ENCODE data around the gene SLC25A18. TPM values are rescaled to one million over a fixed set of nuclear protein-coding genes. Genes with fewer than 3 reads are reported as not detected.
"Not testable (repeated sequence)": the region's sequence is repeated elsewhere in the genome, so short reads cannot be mapped to it uniquely, and the experiment has no call there.

SLC25A18 gene
- total and polyA plus RNA-seq, 2 donors, result 0.09 to 1.8 TPM

GRCh38 chr22:17563936-17564391, 666 bp downstream of the SLC25A18 start:
- DNase-seq (ENCODE audit: low read depth in 6 of 9, low spot score in 9 of 9), result no peak
- Histone ChIP-seq H3K4me1 (ENCODE audit: control insufficient read depth in 2 of 2, insufficient read depth in 2 of 2, low read length in 2 of 2) (no peaks in the 10 kb centered on the region), H3K9me3 (ENCODE audit: control insufficient read depth in 2 of 2, insufficient read depth in 1 of 2, low read length in 1 of 2) (no peaks in the 10 kb centered on the region), H3K4me3 (ENCODE audit: low read length in 2 of 2) (no peak overlapping the region), H3K36me3 (ENCODE audit: control insufficient read depth in 2 of 2, insufficient read depth in 2 of 2, low read length in 1 of 2) (no peaks in the 10 kb centered on the region), H3K27me3 (ENCODE audit: control insufficient read depth in 2 of 2, insufficient read depth in 1 of 2, low read length in 1 of 2) (no peaks in the 10 kb centered on the region), H3K27ac (ENCODE audit: low read depth in 1 of 2, low read length in 1 of 2) (no peak overlapping the region)
- WGBS, result 97% methylated on average over 11 of the region's 11 CpGs

DNA sequence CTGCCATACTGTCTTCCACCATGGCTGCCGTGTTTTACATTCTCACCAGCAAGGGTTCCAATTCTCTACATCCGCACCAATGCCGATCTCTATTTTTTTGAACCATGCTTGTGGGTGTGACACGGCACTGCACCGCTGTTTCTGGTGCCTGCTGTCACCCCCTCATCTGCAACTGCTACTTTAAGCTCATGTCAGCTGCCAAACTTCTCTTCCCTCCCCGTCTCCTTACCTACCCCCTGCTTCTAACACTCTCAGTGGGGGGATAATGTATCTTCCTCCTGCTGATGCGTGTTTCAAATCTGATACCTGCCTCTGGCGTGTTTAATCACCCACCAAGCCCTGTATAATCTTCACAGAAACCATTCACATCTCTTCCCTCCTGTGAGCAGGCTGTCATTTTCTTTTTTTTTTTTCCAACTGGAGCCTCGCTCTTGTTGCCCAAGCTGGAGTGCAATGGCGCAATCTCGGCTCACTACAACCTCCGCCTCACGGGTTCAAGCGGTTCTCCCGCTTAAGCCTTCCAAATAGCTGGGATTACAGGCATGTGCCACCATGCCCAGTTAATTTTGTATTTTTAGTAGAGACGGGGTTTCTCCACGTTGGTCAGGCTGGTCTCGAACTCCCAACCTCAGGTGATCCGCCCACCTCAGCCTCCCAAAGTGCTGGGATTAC, 2.9 kb downstream of the SLC25A18 start:
- H3K4me1 ChIP-seq (ENCODE audit: control insufficient read depth in 2 of 2, insufficient read depth in 2 of 2, low read length in 2 of 2); H3K4me3 ChIP-seq (ENCODE audit: low read length in 2 of 2); H3K27ac ChIP-seq (ENCODE audit: low read depth in 1 of 2, low read length in 1 of 2); H3K9me3 ChIP-seq (ENCODE audit: control insufficient read depth in 2 of 2, insufficient read depth in 1 of 2, low read length in 1 of 2); H3K36me3 ChIP-seq (ENCODE audit: control insufficient read depth in 2 of 2, insufficient read depth in 2 of 2, low read length in 1 of 2); DNase-seq (ENCODE audit: low read depth in 6 of 9, low spot score in 9 of 9); H3K27me3 ChIP-seq (ENCODE audit: control insufficient read depth in 2 of 2, insufficient read depth in 1 of 2, low read length in 1 of 2): not testable (repeated sequence)
- 95% methylated on average over 19 of the region's 19 CpGs for WGBS

DNA sequence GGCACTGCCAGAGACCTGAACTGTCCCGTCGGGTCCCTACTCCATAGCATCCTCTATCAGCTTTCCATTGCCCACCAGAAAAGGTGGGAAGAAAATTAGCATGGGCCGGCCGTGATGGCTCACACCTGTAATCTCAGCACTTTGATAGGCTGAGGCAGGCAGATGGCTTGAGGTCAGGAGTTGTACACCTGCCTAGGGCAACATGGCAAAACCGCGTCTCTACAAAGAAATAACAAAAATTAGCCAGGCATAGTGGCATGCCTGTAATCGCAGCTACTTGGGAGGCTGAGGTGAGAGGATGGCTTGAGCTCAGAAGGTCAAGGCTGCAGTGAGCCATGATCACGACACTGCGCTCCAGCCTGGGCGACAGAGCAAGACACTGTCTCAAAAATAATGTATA, 3.5 kb downstream of the SLC25A18 start:
- Histone ChIP-seq H3K36me3 (ENCODE audit: control insufficient read depth in 2 of 2, insufficient read depth in 2 of 2, low read length in 1 of 2) (no peaks in the 10 kb centered on the region), H3K9me3 (ENCODE audit: control insufficient read depth in 2 of 2, insufficient read depth in 1 of 2, low read length in 1 of 2) (no peaks in the 10 kb centered on the region), H3K27me3 (ENCODE audit: control insufficient read depth in 2 of 2, insufficient read depth in 1 of 2, low read length in 1 of 2) (peaks cover 0 to 2% of the 10 kb centered on the region in 2 donors), H3K27ac (ENCODE audit: low read depth in 1 of 2, low read length in 1 of 2) (no peak overlapping the region), H3K4me3 (ENCODE audit: low read length in 2 of 2) (no peak overlapping the region), H3K4me1 (ENCODE audit: control insufficient read depth in 2 of 2, insufficient read depth in 2 of 2, low read length in 2 of 2) (no peaks in the 10 kb centered on the region)
- DNase-seq (ENCODE audit: low read depth in 6 of 9, low spot score in 9 of 9), result no peak
- WGBS, result 99% methylated on average over 10 of the region's 10 CpGs

DNA sequence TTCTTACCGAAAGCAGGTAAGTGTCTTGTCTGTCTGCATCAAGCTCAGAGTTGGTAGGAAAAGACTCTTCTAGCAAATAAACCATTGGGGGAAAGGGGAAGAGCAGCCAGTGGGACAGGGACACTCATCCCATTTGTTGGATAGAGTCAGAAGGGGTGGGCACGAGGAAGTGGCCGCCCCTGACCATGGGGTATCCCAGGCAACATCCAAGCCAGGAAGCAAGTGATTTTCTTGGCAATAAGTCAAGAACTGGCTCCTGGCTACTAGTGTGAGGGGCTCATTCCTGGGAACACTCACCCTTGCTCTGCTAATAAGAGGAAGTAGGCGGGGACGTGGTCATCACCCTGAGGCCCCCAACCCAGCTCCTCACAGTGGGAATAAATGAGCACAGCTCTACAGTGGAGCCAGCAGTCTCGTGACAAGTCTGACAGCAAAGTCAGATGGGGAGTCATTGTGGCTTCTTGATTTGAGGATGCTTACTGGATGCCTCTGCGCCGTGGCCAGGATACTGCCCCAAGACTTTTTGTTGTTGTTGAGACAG, 6.7 kb downstream of the SLC25A18 start:
- Histone ChIP-seq H3K27ac (ENCODE audit: low read depth in 1 of 2, low read length in 1 of 2) (no peak overlapping the region), H3K4me3 (ENCODE audit: low read length in 2 of 2) (no peak overlapping the region), H3K36me3 (ENCODE audit: control insufficient read depth in 2 of 2, insufficient read depth in 2 of 2, low read length in 1 of 2) (no peaks in the 10 kb centered on the region), H3K27me3 (ENCODE audit: control insufficient read depth in 2 of 2, insufficient read depth in 1 of 2, low read length in 1 of 2) (peaks cover 0 to 2% of the 10 kb centered on the region in 2 donors), H3K9me3 (ENCODE audit: control insufficient read depth in 2 of 2, insufficient read depth in 1 of 2, low read length in 1 of 2) (no peaks in the 10 kb centered on the region), H3K4me1 (ENCODE audit: control insufficient read depth in 2 of 2, insufficient read depth in 2 of 2, low read length in 2 of 2) (no peaks in the 10 kb centered on the region)
- DNase-seq (ENCODE audit: low read depth in 6 of 9, low spot score in 9 of 9), result no peak
- 56% methylated on average over 8 of the region's 8 CpGs for WGBS

GRCh38 chr22:17570851-17571631, 7.7 kb downstream of the SLC25A18 start:
- no peaks in the 10 kb centered on the region for H3K9me3 ChIP-seq (ENCODE audit: control insufficient read depth in 2 of 2, insufficient read depth in 1 of 2, low read length in 1 of 2)
- no peaks in the 10 kb centered on the region for H3K4me1 ChIP-seq (ENCODE audit: control insufficient read depth in 2 of 2, insufficient read depth in 2 of 2, low read length in 2 of 2)
- H3K27me3 ChIP-seq (ENCODE audit: control insufficient read depth in 2 of 2, insufficient read depth in 1 of 2, low read length in 1 of 2), result peaks cover 0 to 2% of the 10 kb centered on the region in 2 donors
- no peak overlapping the region for H3K4me3 ChIP-seq (ENCODE audit: low read length in 2 of 2)
- peak overlapping the region; percentile 26 to 82 for H3K27ac ChIP-seq (ENCODE audit: low read depth in 1 of 2, low read length in 1 of 2)
- no peak for DNase-seq (ENCODE audit: low read depth in 6 of 9, low spot score in 9 of 9)
- WGBS, result 80% methylated on average over 21 of the region's 21 CpGs
- no peaks in the 10 kb centered on the region for H3K36me3 ChIP-seq (ENCODE audit: control insufficient read depth in 2 of 2, insufficient read depth in 2 of 2, low read length in 1 of 2)

GRCh38 chr22:17575151-17575550, 11.9 kb downstream of the SLC25A18 start:
- Histone ChIP-seq H3K27ac (ENCODE audit: low read depth in 1 of 2, low read length in 1 of 2) (no peak overlapping the region), H3K36me3 (ENCODE audit: control insufficient read depth in 2 of 2, insufficient read depth in 2 of 2, low read length in 1 of 2) (no peaks in the 10 kb centered on the region), H3K27me3 (ENCODE audit: control insufficient read depth in 2 of 2, insufficient read depth in 1 of 2, low read length in 1 of 2) (peaks cover 0 to 2% of the 10 kb centered on the region in 2 donors), H3K4me3 (ENCODE audit: low read length in 2 of 2) (no peak overlapping the region), H3K9me3 (ENCODE audit: control insufficient read depth in 2 of 2, insufficient read depth in 1 of 2, low read length in 1 of 2) (no peaks in the 10 kb centered on the region), H3K4me1 (ENCODE audit: control insufficient read depth in 2 of 2, insufficient read depth in 2 of 2, low read length in 2 of 2) (no peaks in the 10 kb centered on the region)
- 97% methylated on average over 5 of the region's 5 CpGs for WGBS
- DNase-seq (ENCODE audit: low read depth in 6 of 9, low spot score in 9 of 9), result no peak

DNA sequence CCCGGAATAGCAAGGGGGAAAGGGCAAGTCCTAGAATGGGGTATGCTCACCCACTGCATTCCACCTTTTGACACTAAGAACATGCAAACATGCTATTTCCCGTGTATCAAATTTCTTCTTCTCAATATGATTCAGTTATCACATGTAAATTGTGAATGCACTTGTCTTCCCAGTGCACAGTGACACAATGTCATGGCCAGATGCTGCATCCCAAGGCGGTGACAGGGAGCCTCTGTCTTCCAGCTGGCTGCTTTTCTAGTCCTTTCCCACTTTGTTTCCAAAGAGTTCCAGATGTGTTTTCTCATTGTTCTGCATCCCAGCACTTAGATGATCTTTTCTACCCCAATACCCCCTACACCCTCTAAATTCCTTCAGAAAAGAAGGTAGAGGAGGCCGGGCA, 12.4 kb downstream of the SLC25A18 start:
- Histone ChIP-seq H3K4me1 (ENCODE audit: control insufficient read depth in 2 of 2, insufficient read depth in 2 of 2, low read length in 2 of 2) (no peaks in the 10 kb centered on the region), H3K9me3 (ENCODE audit: control insufficient read depth in 2 of 2, insufficient read depth in 1 of 2, low read length in 1 of 2) (no peaks in the 10 kb centered on the region), H3K36me3 (ENCODE audit: control insufficient read depth in 2 of 2, insufficient read depth in 2 of 2, low read length in 1 of 2) (no peaks in the 10 kb centered on the region), H3K27me3 (ENCODE audit: control insufficient read depth in 2 of 2, insufficient read depth in 1 of 2, low read length in 1 of 2) (peaks cover 0 to 2% of the 10 kb centered on the region in 2 donors), H3K4me3 (ENCODE audit: low read length in 2 of 2) (no peak overlapping the region), H3K27ac (ENCODE audit: low read depth in 1 of 2, low read length in 1 of 2) (no peak overlapping the region)
- DNase-seq (ENCODE audit: low read depth in 6 of 9, low spot score in 9 of 9), result no peak
- WGBS, result 99% methylated on average over 4 of the region's 4 CpGs

DNA sequence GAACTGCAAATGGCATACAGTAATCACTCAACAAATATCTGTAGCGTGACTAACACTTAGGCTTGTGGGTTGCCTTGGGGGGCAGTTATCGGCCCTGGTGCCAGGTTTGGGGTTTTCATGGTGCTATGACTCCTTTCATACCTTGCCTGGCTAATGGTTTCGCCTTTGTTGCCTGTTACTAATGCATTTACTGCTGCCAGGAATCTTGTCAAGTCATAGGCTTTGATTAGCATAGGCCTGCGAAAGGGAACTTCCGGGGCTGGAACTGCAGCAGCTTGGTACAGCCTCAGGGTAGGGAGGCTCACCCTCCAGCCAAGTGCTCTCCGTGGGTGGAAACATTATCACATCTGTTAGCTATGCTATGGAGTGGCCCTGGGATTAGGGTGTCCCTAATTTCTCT, 13.2 kb downstream of the SLC25A18 start:
- 95% methylated on average over 6 of the region's 6 CpGs for WGBS

GRCh38 chr22:17578136-17578754, 14.9 kb downstream of the SLC25A18 start:
- H3K9me3 ChIP-seq (ENCODE audit: control insufficient read depth in 2 of 2, insufficient read depth in 1 of 2, low read length in 1 of 2), result no peaks in the 10 kb centered on the region
- H3K4me1 ChIP-seq (ENCODE audit: control insufficient read depth in 2 of 2, insufficient read depth in 2 of 2, low read length in 2 of 2), result no peaks in the 10 kb centered on the region
- no peak overlapping the region for H3K27ac ChIP-seq (ENCODE audit: low read depth in 1 of 2, low read length in 1 of 2)
- no peaks in the 10 kb centered on the region for H3K27me3 ChIP-seq (ENCODE audit: control insufficient read depth in 2 of 2, insufficient read depth in 1 of 2, low read length in 1 of 2)
- H3K36me3 ChIP-seq (ENCODE audit: control insufficient read depth in 2 of 2, insufficient read depth in 2 of 2, low read length in 1 of 2), result no peaks in the 10 kb centered on the region
- WGBS, result 91% methylated on average over 11 of the region's 11 CpGs
- DNase-seq (ENCODE audit: low read depth in 6 of 9, low spot score in 9 of 9), result no peak
- no peak overlapping the region for H3K4me3 ChIP-seq (ENCODE audit: low read length in 2 of 2)

More for the DNA sequence above, 13.2 kb downstream of the SLC25A18 start:
- Histone ChIP-seq H3K27ac (ENCODE audit: low read depth in 1 of 2, low read length in 1 of 2) (no peak overlapping the region), H3K27me3 (ENCODE audit: control insufficient read depth in 2 of 2, insufficient read depth in 1 of 2, low read length in 1 of 2) (no peaks in the 10 kb centered on the region), H3K4me3 (ENCODE audit: low read length in 2 of 2) (no peak overlapping the region), H3K36me3 (ENCODE audit: control insufficient read depth in 2 of 2, insufficient read depth in 2 of 2, low read length in 1 of 2) (no peaks in the 10 kb centered on the region), H3K4me1 (ENCODE audit: control insufficient read depth in 2 of 2, insufficient read depth in 2 of 2, low read length in 2 of 2) (no peaks in the 10 kb centered on the region), H3K9me3 (ENCODE audit: control insufficient read depth in 2 of 2, insufficient read depth in 1 of 2, low read length in 1 of 2) (no peaks in the 10 kb centered on the region)
- no peak for DNase-seq (ENCODE audit: low read depth in 6 of 9, low spot score in 9 of 9)
